Stomach (tissue), 9 donors: Measurements from ENCODE around the gene WDR86. TPM values are rescaled to one million over a fixed set of nuclear protein-coding genes. Genes with fewer than 3 reads are reported as not detected.
A peak's percentile ranks its signal among the peaks of the same experiment; 100 is the strongest.

Experiments used
- DNase-seq, 2 donors: peaks; one replicate each; pipeline versions ENCODE4 v3.0.0 to v3.0.0-alpha.2; 2013 to 2019
- H3K27ac ChIP-seq, 5 donors: fragments of 200-600 bp in 4 of 5; sonication (generic) in 4 of 5; one replicate each; pipeline ENCODE4 v1.5.1; 2013 to 2019; ENCODE audit warnings: mild to moderate bottlenecking in 1 of 5, moderate library complexity in 1 of 5
- H3K27me3 ChIP-seq, 3 donors: fragments of 200-600 bp; sonication (generic); one replicate each; pipeline ENCODE4 v1.5.1; 2017 to 2019; ENCODE audit warnings: mixed run types in 1 of 3
- H3K36me3 ChIP-seq, 4 donors: fragments of 200-600 bp; sonication (generic); 1 replicate in 3 of 4; 2 replicates in 1 of 4; pipeline ENCODE4 v1.5.1; 2016 to 2019
- H3K4me1 ChIP-seq, 4 donors: fragments of 200-600 bp; sonication (generic); one replicate each; pipeline ENCODE4 v1.5.1; 2016 to 2019
- H3K4me3 ChIP-seq, 4 donors: fragments of 200-600 bp; sonication (generic) in 3 of 4; one replicate each; pipeline ENCODE4 v1.5.1; 2016 to 2019; ENCODE audit warnings: mild to moderate bottlenecking in 1 of 4
- H3K9me3 ChIP-seq, 4 donors: fragments of 200-600 bp; sonication (generic); one replicate each; pipeline ENCODE4 v1.5.1; 2016 to 2019
- CTCF ChIP-seq, 7 experiments: fragments of 450-650 bp in 4 of 7; fragments of 200-600 bp in 3 of 7; sonication (generic) in 3 of 7; IDR thresholded peaks; one replicate each; pipeline ENCODE4 v1.5.1; 2016 to 2019; ENCODE audit warnings: antibody characterized with exemption in 7 of 7, control low read depth in 2 of 7, mild to moderate bottlenecking in 1 of 7
- EP300 ChIP-seq: sonication (generic); formaldehyde crosslinking; IDR thresholded peaks from one replicate; pipeline ENCODE4 v1.6.1; 2017; ENCODE audit warnings: antibody characterized with exemption
- POLR2A ChIP-seq, 4 donors: fragments of 450-650 bp; IDR thresholded peaks; one replicate each; pipeline ENCODE4 v1.6.1; 2016; ENCODE audit warnings: antibody characterized with exemption in 4 of 4, control low read depth in 2 of 4, mild to moderate bottlenecking in 1 of 4, moderate library complexity in 1 of 4
- POLR2AphosphoS5 ChIP-seq, 3 donors: sonication (generic); formaldehyde crosslinking; IDR thresholded peaks; one replicate each; pipeline ENCODE4 v1.6.1; 2016; ENCODE audit warnings: antibody characterized with exemption in 3 of 3
- WGBS, 5 donors: extraction: QIAGEN DNeasy Blood & Tissue Kit in 3 of 5; methylation state at CpG; one replicate each; pipeline versions ENCODE4 v1.1.5 to v1.1.7; 2013 to 2018; 5-methylcytosine and 5-hydroxymethylcytosine counted together
- intact Hi-C: fragments of 100-400 bp; cut with DNase I; formaldehyde crosslinking; loops from one replicate; pipeline ENCODE4 v1.15.1; 2023; ENCODE audit warnings: low total_unique reads
- polyA plus RNA-seq, 3 donors: library from polyadenylated mRNA; stranded (reverse); fragments of 200-250 nt; gene quantifications; one replicate each; pipeline ENCODE4 v1.2.3, GENCODE V29; 2013
- total RNA-seq, 5 donors: library from RNA; depleted of rRNA; stranded (reverse); fragments of >200 nt; gene quantifications; one replicate each; pipeline versions ENCODE4 v1.1.0 to v1.2.3, GENCODE V29; 2014 to 2016
- donor health status: healthy with polysubstance abuse.
- donor health status: Bipolar disorder and iron deficiency.
- donor health status: healthy.

The WDR86 gene
- total and polyA plus RNA-seq, 8 donors, result 1.2 to 15.8 (median 5.2) TPM

GRCh38 chr7:151431768-151432311 is 22.0 kb upstream of the WDR86 start:
- WGBS, 5 donors, result 92 to 96% (median 95%) methylated on average over 11 to 25 of the region's 25 CpGs
- Histone ChIP-seq H3K4me1 (peaks cover 21 to 49% (median 31%) of the 10 kb centered on the region in 4 donors), H3K4me3 (no peak overlapping the region), H3K27ac (no peak overlapping the region), H3K36me3 (no peaks in the 10 kb centered on the region), H3K27me3 (no peaks in the 10 kb centered on the region), H3K9me3 (no peaks in the 10 kb centered on the region)
- DNase-seq, result no peak
- intact Hi-C loops, result no loop called here
- no peak for TF ChIP-seq CTCF (IDR thresholded peaks at IDR 0.05)
- no peak for TF ChIP-seq POLR2A (IDR thresholded peaks at IDR 0.05)
- no peak for TF ChIP-seq POLR2AphosphoS5 (IDR thresholded peaks at IDR 0.05)
- no peak for TF ChIP-seq EP300

DNA sequence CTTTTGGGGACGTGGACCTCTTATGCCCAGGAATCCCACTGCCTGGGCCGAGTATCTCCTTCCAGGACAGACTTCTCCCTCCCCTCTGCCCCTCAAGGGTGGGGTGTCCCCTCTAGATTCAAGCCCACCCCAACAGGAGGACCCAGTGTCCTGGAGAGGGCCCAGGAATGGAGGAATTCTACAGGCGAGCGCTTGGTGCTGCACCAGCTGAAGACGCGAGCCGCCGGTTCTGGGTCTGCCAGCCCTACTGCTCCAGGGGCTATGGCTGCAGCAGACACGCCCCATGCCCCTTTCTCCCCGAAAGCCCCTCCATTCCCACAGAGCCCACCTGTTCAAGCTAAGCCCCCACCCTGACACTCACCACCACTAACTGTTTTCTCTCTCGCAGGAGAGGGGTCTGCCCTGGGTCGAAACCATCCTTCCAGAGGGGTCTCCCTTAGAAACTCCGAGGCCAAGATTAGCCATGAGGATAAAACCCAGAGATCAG is 21.5 kb upstream of the WDR86 start:
- no peaks in the 10 kb centered on the region for H3K36me3 ChIP-seq
- intact Hi-C loops, result no loop called here
- no peaks in the 10 kb centered on the region for H3K9me3 ChIP-seq
- H3K4me1 ChIP-seq, result peaks cover 21 to 49% (median 35%) of the 10 kb centered on the region in 4 donors
- no peak overlapping the region for H3K27ac ChIP-seq
- TF ChIP-seq CTCF (IDR thresholded peaks at IDR 0.05) (no peak), EP300 (no peak), POLR2A (IDR thresholded peaks at IDR 0.05) (no peak), POLR2AphosphoS5 (IDR thresholded peaks at IDR 0.05) (no peak)
- no peak for DNase-seq
- H3K27me3 ChIP-seq, result no peaks in the 10 kb centered on the region
- WGBS, 5 donors, result 74 to 96% (median 95%) methylated on average over 7 to 13 of the region's 13 CpGs
- no peak overlapping the region for H3K4me3 ChIP-seq

DNA sequence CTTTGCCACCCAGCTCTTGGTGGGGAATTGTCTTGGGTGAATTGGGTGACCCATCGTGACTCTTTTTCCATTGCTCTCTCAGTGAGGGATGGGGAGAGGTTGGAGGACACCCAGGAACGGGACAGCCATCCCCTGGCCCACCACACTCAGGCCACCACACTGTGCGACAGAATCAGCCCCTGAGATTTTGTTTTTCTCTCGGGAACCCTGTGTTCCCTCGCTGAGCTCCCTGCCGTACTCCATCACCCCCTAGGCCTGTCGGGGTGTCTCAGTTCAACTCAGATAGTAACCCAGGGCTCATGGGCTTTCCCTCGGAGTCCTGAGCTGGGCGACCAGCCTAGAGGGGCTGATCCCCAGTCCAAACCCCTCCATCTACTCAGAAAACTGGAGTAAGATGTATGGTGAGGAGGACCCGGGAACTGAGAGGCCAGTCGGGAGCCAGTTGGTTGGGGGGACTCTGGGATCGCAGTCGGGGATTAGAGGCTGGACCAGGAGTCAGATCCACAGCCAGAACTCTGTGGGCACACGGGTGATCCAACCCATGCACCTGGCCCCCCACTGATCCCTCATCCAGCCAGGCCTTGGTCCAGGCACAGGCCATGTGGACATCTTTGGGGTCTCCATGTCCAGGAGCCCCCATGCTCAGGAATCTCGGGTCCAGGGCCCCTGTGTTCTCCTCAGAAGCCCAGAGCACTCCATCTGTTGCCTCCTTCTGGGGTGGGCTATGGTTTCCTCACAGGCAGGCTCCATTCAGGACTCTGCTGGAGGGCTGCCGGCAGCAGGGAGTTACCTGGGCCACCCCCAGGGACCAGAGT is 20.8 kb upstream of the WDR86 start:
- peak overlapping the region in 4 of 5 donors; percentile 41 to 90 (median 82) for H3K27ac ChIP-seq

More for the DNA sequence above, 20.8 kb upstream of the WDR86 start:
- intact Hi-C loops, result no loop called here
- no peaks in the 10 kb centered on the region for H3K9me3 ChIP-seq
- no peaks in the 10 kb centered on the region for H3K27me3 ChIP-seq
- H3K4me3 ChIP-seq, result no peak overlapping the region
- 87 to 93% (median 91%) methylated on average over 14 to 16 of the region's 16 CpGs for WGBS, 5 donors
- DNase-seq, result no peak
- H3K36me3 ChIP-seq, result no peaks in the 10 kb centered on the region
- H3K4me1 ChIP-seq, result peaks cover 21 to 50% (median 39%) of the 10 kb centered on the region in 4 donors
- no peak for TF ChIP-seq POLR2A (IDR thresholded peaks at IDR 0.05)
- TF ChIP-seq POLR2AphosphoS5 (IDR thresholded peaks at IDR 0.05), result no peak
- TF ChIP-seq CTCF (IDR thresholded peaks at IDR 0.05), result no peak
- no peak for TF ChIP-seq EP300
